Astrocyte of the hippocampus (primary cell): ENCODE data around the gene UCP3.
A peak's percentile ranks its signal among the peaks of the same experiment; 100 is the strongest.

Experiments
- DNase-seq: peaks from one replicate; pipeline ENCODE4 v3.0.0; 2011; ENCODE audit warnings: low read depth, low spot score

The UCP3 gene

GRCh38 chr11:73977856-73978519, 30.9 kb downstream of the UCP3 start:
- no peak for DNase-seq

DNA sequence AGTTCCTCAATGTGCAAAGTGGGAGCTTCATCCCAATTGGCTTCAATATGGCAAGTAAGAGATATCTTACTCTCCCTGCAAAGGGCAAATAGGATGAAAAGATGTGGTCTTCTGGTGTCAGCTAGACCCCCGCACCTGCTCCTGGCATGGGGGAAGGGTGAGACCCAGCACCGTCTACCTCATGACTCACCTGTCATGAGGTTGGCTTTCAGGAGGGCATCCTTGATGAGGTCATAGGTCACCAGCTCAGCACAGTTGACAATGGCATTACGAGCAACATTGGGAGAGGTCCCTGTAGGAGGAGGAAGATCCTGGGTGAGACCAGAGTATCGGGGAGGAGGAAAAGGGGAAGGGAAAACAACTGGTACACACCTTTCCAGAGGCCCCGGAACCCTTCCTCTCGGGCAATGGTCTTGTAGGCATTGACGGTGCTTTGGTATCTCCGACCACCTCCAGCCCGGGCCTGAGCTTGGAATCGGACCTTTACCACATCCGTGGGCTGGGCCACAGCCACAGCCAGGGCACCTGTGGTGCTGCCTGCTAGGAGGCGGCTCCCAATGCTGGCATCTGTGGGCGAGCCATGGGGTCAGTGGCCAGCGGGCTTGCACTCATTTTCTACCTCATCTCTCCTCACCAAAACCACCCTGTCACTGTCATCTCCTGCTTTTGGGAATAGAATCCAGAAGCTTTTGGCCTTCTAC, 32.3 kb downstream of the UCP3 start:
- no peak for DNase-seq

DNA sequence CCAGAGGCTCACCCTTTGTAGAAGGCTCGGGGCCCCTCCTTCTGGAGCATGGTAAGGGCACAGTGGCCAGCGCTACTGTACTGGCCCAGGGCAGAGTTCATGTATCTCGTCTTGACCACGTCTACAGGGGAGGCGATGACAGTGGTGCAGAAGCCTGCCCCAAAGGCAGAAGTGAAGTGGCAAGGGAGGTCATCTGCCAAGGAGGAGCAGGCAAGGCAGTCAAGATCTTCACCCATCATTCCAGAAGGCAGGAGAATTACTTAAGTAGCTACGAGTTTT, 33.5 kb downstream of the UCP3 start:
- no peak for DNase-seq

- no peak for DNase-seq
These were observed 34.0 kb downstream of the UCP3 start for GRCh38 chr11:73974604-73975478.

DNA sequence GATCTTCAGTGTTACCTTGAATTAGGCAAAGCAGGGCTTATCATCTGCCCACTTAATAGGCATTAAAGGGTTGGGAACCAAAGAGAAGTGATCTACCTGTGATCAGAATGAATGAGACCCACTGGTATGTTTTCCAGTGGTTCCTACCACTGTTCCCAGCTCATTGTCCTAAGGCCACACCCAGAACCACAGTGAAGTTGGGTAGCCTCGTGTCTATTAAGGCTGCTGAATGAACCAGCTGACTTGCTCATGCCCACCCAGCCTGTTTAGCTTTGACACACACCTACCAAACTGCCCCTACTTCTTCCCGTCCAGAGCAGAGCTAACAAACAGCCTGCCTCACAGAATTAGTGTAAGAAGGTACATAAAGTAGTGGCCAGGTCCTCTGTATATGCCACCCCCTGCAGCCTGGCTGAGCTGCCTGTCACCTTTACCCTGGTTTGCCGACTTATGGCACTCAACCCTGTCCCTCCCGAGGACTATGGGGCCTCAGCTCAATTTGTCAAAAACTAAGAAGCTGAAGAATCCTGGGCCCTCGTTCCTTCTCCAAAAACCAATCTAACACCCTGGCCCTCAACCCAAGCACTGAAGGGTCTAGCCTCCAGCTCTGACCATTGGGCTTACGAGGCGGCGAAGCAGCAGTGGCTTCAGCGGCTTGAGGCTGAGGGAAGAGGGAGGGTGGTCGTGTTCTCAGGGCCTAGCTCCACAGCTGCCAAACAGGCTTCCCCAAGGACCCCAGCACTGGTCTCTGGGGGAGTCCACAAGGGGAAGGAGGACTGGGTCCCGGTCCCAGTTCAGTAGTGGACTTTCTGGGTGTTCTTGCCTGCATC, 36.0 kb downstream of the UCP3 start:
- no peak for DNase-seq

GRCh38 chr11:73972187-73972586, 36.7 kb downstream of the UCP3 start:
- no peak for DNase-seq

DNA sequence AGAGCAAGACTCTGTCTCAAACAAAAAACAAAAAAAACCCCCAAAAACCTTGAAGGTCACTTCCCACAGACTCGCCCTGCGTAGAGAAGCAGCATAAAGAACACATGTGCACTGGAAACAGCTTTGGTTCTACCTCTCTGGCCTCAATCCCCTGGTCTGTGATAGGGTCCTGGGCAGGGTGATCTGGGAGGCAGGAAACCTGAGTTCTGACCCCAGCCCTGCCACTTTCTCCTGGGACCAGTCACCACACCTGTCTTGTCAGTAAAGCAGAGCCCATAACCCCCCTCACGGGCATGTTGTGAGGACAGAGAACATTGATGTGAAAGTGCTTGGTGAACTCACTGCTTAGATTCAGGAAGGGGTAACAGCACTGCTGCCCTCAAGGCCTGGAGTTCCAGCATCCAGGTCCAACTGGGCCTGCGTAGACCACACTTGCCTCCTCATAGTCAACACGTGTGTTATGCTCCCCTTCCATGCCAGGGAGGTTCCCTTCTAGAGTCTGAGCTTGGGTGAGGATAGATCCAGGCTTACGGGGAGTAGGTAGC, 37.6 kb downstream of the UCP3 start:
- no peak for DNase-seq

GRCh38 chr11:73969991-73970800, 38.7 kb downstream of the UCP3 start:
- DNase-seq = no peak

- DNase-seq = no peak
These were observed 39.8 kb downstream of the UCP3 start for GRCh38 chr11:73969091-73969490.

- DNase-seq = no peak
These were observed 40.4 kb downstream of the UCP3 start for GRCh38 chr11:73968356-73968966.

DNA sequence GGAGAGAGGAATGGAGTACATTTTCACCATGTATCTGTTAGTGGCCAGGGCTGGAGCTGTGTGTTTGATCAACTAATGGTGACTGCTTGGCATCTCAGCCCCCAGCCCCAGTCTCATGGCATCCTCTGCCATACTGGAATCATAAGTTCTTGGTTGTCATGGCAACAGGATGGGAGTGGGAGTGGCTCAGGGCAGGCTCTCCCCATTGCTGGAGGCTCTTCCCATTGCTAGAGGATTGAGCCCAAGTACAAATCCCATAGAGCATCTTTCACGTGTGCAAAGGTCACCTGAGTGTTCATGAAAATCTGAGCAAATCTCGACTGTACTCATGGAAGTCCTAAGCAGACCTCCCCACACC, 43.1 kb downstream of the UCP3 start:
- DNase-seq = no peak

- no peak for DNase-seq
These were observed 43.7 kb downstream of the UCP3 start for GRCh38 chr11:73965076-73965763.

GRCh38 chr11:73963861-73964260, 45.0 kb downstream of the UCP3 start:
- no peak for DNase-seq

DNA sequence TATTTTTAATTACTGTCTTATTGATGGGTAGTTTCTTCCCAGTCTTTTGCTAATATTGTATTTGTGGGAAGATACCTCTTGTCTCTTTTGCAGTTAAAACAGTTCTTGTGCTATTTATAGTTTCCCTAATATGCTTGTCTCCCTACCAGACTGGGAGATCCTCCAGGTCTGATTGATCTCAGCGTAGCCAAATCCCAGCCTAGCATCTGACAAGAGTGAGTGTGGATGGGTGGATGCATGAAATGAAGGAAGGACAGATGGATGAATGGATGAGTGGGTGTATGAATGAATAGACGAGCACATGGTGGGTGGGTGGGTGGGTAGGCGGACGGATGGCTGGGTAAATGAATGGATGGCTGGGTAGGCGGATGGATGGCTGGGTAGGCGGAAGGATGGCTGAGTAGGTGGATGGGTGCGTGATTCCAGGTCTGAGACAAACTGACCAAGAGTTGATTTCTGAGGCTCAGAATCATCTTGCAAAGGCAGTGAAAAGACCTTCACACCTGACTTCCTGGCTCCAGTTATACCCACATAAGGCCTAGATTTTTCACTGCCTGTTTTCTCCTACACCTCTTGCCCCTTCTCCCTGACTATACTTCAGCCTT, 46.7 kb downstream of the UCP3 start:
- no peak for DNase-seq

DNA sequence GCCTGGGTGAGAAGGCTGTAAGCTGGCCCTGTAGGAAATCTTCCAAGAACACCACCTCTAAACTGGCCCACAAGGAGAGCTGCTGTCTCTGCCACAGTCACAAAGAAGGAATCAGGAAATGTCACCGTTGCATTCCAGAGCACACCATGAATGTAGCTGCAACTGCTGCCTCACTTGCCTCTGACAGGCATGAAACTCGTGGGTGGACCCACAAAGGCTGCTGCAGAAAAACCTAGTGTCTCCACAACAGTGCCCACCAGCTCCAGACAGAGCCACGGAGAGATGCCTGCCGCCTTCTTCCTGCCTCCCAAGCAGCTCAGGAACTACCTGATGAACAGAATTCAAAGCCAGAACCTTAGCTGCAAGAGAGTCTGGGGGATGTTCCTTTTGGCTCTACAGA, 47.6 kb downstream of the UCP3 start:
- peak; percentile 41 for DNase-seq

DNA sequence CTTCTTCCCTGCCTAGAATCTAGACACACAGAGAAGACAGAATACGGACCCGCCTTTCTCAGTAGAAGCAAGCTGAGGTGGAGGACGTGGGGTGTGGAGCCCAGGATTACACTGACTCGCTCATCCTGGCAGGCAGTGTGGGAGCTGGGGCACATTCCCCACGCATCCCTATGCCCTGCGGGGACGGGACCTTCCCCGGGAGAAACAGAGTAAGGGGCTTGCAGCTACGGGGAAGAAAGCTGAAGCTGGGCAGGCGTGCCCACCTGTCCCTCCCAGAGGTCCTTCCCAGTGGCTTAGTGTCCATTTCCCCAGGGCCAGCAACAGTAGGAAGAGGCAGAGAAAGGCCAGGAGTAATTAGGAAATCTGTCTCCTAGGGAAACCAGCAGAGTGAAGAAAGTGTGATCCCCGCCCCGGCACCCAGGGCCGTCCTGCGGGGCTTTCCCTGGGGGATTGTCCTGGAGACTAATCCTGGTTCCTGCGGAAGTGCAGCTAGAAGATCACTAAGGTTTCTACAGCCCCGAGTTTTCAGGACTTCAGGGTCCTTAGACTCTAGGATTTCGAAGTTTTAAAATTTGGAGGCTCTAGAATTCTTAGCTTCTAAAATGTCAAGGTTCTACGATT, 50.3 kb downstream of the UCP3 start:
- no peak for DNase-seq

DNA sequence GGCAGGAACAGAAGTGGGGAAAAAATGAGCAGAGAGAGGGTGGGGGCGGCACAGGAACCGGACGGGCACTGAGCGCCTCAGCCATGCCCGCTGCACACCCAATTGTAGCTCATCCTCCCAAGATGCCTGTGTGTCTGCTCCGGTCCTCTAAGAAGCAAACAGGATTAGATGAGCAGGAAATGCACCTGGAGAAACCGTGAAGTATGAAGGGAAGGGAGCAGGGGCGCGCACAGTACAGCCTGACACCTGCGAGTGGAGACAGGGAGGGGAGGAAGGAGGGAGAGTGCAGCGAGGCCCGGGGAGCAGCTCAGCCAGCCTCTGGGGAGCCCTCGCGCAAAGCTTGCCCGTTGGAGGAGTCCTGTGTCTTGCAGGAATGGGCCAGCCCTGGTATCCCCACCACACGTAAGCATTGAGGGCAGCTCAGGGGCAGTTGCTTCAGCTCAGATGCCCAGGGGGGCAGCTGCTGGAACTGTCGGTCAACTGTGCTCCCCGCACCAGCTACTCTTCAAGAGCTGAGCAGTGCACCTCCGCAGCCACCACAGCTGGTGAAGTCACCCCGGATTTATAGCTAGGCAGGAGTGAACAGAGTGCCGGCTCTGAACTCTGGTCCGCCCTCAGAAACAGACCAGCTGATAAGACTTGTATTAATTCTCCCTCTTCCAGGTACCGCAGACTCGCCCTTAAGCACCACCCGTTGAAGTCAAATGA, 51.1 kb downstream of the UCP3 start:
- DNase-seq = no peak
